ENCODE results near the gene LRPPRC.

Gene LRPPRC

DNA sequence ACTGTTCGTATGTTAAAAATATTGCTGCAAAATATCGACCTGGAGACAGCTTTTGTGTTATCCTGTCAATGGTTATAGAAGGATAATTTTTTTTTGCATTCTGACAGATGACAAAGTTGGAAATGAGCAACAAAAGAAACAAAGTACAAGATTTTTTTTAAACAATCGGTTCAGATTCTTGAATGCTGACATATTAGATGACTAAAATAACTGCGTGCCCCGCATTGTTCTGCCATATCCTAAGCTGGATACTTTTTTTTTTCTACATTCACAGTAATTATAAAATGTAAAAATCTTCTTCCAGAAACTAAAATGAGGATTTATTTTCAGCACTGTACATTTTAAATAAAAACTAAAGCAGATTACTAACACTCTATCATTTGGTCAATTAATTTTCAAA is 89.9 kb downstream of the LRPPRC start:
- DNase-seq: no peak

GRCh38 chr2:43905371-43905803 is 90.4 kb downstream of the LRPPRC start:
- no peak for DNase-seq

DNA sequence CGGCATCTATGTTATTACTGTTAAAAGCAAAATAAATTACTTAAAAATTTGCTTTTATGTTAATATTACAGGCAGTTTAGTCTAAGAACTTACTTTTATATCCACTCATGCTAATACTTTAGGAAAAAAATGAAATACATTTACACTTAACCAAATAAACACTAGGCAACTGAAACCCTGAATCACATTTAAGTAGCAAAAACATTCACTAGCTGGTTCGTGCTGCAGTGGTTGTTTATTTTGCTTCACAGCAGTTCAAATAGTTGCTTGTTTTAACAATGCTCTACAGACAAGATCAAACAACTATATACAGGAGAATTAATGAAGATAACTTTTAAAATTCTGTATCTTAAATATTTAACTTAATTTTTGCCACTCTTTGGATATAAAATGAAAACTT is 96.2 kb downstream of the LRPPRC start:
- DNase-seq: no peak

GRCh38 chr2:43898838-43899346 is 96.9 kb downstream of the LRPPRC start:
- DNase-seq: no peak

- no peak for DNase-seq
Measured at GRCh38 chr2:43898134-43898837, 97.5 kb downstream of the LRPPRC start.

DNA sequence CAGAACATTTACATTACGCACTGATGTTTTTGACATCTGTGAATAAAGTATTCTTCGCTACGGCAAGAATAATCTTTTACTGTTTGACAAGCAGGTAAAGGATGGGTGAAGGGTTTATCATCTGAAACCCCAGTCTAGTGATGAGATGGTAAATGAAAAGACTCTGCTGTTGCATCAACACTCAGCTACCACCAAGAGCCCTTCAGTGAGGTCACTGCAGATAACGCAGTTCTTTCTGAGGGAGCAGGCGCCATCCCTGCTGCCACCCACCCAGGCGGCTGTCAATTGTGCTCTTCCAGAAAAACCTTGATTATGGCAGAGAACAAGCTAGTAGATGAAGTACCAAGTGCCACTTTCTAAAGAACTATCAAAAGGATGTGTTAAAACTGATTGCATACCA is 98.3 kb downstream of the LRPPRC start:
- DNase-seq: no peak

GRCh38 chr2:43896906-43897305 is 98.9 kb downstream of the LRPPRC start:
- DNase-seq: no peak

GRCh38 chr2:43894743-43895142 is 101.0 kb downstream of the LRPPRC start:
- no peak for DNase-seq

DNA sequence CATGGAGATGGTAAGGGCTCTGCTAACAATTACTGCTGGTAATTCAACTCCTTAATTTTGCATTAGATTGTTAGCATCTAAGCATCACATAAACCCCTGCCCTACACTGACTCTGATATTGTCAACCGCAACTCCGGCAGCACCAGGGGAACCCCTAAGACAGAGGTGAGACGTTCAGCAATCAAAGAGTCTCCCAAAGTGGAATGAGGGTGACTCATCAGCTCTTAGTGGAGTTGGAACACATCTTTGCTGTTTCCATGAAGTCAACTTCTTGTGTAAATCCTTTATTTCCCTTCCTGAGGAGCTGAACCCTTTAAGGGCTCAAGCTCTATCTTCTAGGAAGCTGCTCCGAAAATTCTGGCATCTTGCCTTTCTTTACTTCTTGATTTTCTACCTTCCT is 104.9 kb downstream of the LRPPRC start:
- no peak for DNase-seq

DNA sequence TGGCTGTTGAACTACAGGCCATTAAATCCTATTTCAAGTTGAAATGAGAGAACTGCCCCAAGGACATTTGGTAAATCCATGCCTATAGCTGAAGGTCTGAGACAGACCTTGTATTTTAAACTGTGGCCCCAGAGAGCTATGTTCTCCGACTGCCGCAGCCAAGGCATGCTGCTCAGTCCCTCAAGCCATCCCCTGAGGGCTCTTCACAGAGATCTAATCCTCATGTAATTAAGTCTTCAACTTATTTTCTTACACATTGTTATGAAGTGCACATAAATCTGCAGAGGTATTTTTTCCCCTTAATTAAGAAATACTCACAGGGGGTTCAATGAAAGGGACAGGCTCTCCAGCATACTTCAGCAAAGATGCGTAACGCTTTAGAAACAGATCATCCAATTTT is 106.4 kb downstream of the LRPPRC start:
- no peak for DNase-seq

DNA sequence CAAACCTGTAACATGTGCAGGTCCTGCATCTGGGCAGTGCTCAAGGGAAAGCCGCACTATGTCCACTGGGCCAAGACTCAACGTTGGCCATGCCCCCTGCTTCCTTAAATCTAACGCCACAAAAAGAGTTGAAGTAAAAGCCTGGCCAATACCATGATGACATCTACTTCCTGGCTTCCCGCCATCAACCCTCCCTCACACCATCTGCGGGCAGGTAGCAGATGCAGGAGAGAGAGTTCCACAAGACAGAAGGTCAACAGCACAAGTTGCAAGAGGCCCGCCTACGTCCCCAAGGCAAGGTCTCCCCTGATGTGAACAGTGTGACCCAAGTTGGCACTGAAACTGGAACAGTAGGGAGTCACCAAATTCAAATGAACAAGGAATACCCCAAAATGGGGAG is 108.6 kb downstream of the LRPPRC start:
- DNase-seq: no peak

DNA sequence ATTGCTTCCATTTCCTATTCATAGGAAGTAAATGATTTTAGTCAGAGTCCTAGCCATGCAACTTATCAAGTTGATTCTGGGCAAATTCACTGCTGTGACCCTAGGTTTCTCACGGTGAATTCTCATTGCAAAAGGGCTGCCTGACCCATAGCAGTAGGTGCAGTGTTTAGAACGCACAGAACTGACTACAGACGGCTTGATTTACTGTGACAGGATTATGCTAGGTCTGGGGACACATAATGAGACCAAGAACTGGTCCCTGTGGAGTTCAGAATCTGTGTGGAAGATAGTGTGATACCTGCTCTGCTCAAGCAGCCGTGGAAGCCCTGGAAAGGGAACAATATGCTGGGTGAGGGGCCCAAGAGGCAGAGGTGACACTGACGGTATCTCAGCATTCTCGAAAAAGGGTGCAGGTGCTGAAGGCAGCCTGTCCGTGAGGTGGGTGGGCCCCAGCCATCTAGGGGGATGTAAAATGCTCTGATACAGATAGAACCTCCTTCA is 110.6 kb downstream of the LRPPRC start:
- no peak for DNase-seq

GRCh38 chr2:43884689-43885088 is 111.1 kb downstream of the LRPPRC start:
- DNase-seq: no peak

DNA sequence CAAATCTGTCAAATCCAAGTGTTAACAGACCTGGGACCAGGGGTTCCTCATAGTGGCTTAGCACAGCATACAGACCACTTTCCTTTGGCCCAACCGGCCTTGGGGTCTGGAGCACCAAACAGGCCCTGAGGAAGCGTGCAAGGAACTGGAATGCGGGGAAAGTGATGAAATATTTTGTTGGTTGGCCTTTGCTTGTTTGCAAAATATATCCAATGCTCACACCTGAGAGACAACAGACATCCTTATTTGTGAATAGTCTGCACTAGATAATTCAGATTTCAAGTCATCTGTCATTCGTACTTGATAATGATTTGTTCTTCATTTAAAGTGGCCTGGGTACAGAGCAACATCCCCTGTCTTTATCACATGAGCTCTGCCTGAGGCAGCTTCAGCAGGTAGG is 113.5 kb downstream of the LRPPRC start:
- DNase-seq: no peak

DNA sequence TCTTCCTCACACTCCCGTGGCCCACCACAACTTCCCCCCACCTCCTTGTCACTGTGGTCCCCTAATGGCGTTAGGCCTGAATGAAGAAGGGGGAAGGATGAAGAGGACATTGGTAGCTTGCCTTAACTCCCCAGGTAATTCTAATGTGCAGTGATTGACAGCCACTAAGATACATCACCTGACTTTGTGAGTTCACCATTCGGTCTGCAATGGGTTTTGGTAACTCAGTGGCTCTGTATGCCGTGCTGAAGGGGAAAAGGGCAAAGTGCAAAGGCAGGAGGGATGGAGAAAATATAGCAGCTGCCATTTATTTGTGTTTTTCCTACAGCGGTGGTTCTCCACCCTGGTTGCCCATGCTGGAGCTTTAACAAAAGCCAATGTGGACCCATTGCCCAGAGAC is 114.8 kb downstream of the LRPPRC start:
- DNase-seq: no peak

DNA sequence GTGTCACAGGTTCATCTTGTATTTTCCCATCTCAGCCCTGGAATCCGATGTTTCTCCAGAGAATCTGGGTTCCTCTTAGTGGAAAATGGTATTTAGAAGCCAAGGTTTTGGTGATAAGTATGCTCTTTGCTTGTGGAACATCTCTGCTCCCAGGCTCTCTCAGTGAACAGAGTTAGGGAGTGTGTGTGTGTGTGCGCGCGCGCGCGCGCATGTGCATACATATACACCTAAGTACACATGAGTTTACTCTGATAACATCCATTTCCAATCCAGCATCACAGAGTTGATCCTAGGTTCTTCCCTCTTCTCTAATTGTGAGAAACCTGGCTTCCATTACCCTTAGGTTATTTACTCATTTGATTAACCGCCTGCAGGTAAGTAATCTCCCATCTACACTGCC is 115.3 kb downstream of the LRPPRC start:
- no peak for DNase-seq

- no peak for DNase-seq
Measured at GRCh38 chr2:43879261-43879660, 116.5 kb downstream of the LRPPRC start.

DNA sequence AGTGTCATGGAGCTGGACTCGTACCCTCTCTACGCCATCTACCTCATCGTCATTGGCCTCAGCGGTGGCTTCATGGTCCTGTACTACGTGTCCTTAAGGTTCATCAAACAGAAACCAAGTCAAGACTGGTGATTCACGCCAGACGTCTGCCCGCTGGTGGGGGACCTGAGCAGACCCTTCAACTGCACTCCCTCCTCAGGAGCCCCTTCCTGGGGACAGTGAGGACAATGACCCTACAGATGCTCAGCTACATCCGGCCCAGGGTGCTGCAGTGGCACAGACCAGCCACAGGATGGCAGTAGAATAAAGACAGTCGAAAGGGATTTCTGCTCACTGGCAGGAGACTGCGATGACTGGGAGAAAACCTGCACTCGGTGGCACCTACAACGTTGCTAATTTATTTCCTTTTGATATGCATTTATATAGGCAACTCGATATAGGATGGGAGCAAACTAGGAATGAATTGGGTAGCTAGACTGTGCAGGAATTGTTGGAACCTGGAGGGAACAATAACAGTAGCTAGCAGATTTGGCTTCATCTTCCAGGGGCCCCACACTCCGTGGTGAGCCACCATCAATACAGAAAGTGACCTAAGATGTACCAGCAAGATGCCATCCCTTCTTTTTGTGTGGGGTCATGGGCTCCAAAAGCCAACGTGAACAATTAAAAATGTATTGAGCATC is 117.9 kb downstream of the LRPPRC start:
- peak; percentile 40 to 55 for DNase-seq

- DNase-seq: no peak
Measured at GRCh38 chr2:43874776-43875451, 120.9 kb downstream of the LRPPRC start.

DNA sequence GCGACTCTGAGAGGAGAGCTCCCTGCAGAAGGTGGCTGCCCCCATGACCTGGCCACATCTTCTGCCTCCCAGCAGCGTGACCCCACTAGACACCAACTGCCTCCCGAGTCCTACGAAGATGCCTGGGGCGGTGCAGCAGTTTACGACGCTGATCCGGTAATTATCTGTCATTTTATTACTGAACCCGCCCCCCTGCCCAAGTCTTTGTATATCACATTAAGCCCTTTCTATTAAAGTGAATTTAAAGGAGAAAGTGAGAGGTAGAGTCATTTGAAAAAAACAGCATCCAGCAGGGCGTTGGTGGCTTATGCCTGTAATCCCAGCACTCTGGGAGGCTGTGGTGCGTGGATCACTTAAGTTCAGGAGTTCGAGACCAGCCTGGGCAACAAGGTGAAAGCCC is 123.6 kb downstream of the LRPPRC start:
- no peak for DNase-seq

GRCh38 chr2:43855292-43855691 is 140.5 kb downstream of the LRPPRC start:
- no peak for DNase-seq

GRCh38 chr2:43854671-43855070 is 141.1 kb downstream of the LRPPRC start:
- no peak for DNase-seq

DNA sequence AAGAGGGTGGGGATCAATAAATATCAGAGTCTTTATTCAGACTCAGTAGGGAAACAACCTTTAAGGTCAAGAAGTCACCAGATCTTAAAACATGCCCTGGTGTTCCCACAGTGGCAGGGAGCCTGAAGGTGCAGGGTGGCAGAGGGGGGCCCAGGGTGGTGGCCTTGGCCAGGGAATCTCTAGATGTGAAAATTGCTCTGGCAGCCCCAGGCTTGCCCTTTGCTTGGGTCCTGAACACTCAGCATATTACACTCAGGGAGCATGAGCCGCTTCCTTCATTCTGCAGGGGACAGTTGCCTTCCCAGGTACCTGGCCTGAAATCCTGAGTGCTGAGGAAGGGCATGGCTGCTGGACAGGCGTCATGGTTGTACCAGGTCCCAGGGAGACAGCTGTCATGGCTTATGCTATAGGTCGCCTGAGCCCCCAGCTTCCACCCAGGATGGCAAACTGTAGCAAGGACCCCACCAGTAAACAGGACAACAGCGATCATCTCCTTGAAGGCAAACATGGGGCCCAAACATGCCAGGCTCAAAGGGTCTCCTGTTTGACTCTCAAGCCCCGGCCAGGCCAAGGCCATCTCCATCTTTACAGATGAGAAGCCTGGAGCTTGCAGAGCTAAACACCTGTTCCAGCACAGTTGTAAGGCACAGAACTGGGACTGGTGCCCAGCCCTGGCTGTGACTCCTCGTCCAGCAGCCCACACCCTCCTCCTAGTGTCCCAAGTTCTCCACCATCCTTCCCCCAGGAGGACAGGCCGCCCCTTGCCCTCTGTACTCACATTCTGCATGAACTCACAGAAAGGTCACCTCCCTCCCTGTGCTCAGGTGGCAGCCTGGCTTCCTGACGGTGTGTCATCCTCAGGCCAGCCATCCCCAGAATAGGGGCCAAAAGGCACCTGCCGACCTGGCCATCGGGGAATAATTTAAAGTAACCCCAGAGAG is 142.4 kb downstream of the LRPPRC start:
- no peak for DNase-seq
